SU-DHL-6 (cell line): ENCODE measurements around the gene CTRL.

Source experiments
- EZH2phosphoT487 ChIP-seq: fragments of 200-600 bp; sonication (generic), shearing (Covaris generic); conservative IDR thresholded peaks from 2 replicates; pipeline ENCODE4 v1.6.1; 2018; ENCODE audit warnings: mild to moderate bottlenecking, antibody characterized with exemption, low read length, moderate library complexity, mixed read lengths
- TF ChIP-seq, protein P1 (sequence below): fragments of 200-600 bp; sonication (generic); IDR thresholded peaks from one replicate; pipeline ENCODE4 v1.5.1; 2017; ENCODE audit warnings: antibody characterized with exemption, mild to moderate bottlenecking, low read length, moderate library complexity; ENCODE audit not compliant: insufficient read depth, poor library complexity, severe bottlenecking

DNA sequence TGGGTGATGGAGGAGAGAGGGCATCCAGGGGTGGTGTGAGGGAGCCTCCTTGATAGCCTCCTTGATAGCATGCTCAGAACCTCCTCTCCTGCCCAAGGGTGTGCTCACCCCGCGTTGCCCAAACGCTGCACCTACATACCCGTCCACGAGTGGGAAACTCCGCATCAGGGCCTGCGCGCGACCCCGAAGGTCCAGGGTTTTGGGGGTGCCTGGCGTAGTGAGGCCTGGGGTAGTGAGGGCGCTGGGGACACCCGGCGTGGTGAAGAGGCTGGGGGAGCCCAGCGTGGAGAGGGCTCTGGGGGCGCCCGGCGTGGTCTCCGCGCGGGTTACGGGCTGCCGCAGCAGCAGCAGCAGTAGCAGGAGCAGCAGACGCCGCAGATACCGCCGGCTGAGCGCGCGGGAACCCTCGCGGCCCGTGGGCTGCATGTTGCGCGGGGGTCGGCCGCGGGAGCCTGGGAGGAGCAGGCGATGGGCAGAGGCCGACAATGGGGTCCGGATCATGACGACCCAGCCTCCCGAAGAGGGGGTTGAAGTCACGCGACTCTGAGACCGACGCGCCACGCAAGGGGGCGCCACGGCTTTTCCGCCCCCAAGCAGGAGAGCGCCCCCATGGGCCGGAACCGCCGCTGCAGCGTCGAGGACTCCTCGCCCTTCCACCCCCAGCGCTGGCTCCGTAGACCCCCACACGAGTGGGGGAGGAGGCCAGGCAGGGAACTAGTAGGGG, 48.5 kb upstream of the CTRL start, which contains the start of gene DPEP3:
- TF ChIP-seq, protein P1, sequence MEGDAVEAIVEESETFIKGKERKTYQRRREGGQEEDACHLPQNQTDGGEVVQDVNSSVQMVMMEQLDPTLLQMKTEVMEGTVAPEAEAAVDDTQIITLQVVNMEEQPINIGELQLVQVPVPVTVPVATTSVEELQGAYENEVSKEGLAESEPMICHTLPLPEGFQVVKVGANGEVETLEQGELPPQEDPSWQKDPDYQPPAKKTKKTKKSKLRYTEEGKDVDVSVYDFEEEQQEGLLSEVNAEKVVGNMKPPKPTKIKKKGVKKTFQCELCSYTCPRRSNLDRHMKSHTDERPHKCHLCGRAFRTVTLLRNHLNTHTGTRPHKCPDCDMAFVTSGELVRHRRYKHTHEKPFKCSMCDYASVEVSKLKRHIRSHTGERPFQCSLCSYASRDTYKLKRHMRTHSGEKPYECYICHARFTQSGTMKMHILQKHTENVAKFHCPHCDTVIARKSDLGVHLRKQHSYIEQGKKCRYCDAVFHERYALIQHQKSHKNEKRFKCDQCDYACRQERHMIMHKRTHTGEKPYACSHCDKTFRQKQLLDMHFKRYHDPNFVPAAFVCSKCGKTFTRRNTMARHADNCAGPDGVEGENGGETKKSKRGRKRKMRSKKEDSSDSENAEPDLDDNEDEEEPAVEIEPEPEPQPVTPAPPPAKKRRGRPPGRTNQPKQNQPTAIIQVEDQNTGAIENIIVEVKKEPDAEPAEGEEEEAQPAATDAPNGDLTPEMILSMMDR, result no peak
- TF ChIP-seq EZH2phosphoT487, result no peak
